ENCODE results near the gene SELL.
"Not testable (repeated sequence)": the region's sequence is repeated elsewhere in the genome, so short reads cannot be mapped to it uniquely, and the experiment has no call there.

- TF ChIP-seq CTCF (IDR thresholded peaks at IDR 0.05; ENCODE audit: insufficient read depth, low read length); POLR2AphosphoS5 (IDR thresholded peaks at IDR 0.05; ENCODE audit: low read depth); GABPA (IDR thresholded peaks at IDR 0.05; ENCODE audit: low read depth); REST (IDR thresholded peaks at IDR 0.05; ENCODE audit: insufficient replicate concordance, low read depth); SPI1 (IDR thresholded peaks at IDR 0.05; ENCODE audit: borderline replicate concordance, low read depth): not testable (repeated sequence)
These were observed 28.3 kb downstream of the SELL start for GRCh38 chr1:169683168-169683567.
